H1 (cell line): ENCODE data around the gene SLC36A2. TPM values are rescaled to one million over a fixed set of nuclear protein-coding genes. Genes with fewer than 3 reads are reported as not detected.

Experiments used
- CTCF ChIA-PET: fragments of 300-600 bp; sonication (Branson Sonifier 250); formaldehyde crosslinking; loops from one replicate; lab custom pipeline; 2021; ENCODE audit not compliant: partially characterized antibody; lab: Charles Lee
- POLR2A ChIA-PET: fragments of 300-600 bp; sonication (Branson Sonifier 250); formaldehyde crosslinking; loops from one replicate; lab custom pipeline; 2021; ENCODE audit warnings: inconsistent platforms; ENCODE audit not compliant: partially characterized antibody; lab: Charles Lee
- DNase-seq, 2 experiments: peaks; one replicate each; pipeline versions ENCODE4 v3.0.0 to v3.0.0-alpha.2; 2010 to 2022; ENCODE audit warnings: low spot score in 2 of 2, low read depth in 1 of 2, mixed read lengths in 1 of 2
- FAIRE-seq: peaks from 2 replicates; lab custom pipeline; 2011; peaks lifted over from hg19 to GRCh38; lab: Jason Lieb, UNC
- H2AFZ ChIP-seq: 2 replicates; pipeline ENCODE4 v1.8.1; 2012; ENCODE audit warnings: low read length, inconsistent platforms
- H2AK5ac ChIP-seq: 2 replicates; pipeline ENCODE4 v1.6.1; 2013; ENCODE audit warnings: low read depth, low read length
- H2BK120ac ChIP-seq: replicated peaks from 2 replicates; pipeline ENCODE3; 2013; ENCODE audit warnings: low read depth, low read length, inconsistent platforms
- H2BK12ac ChIP-seq: 2 replicates; pipeline ENCODE4 v1.6.1; 2013; ENCODE audit warnings: low read depth, low read length
- H2BK15ac ChIP-seq: 2 replicates; pipeline ENCODE4 v1.6.1; 2013; ENCODE audit warnings: low read length
- H2BK20ac ChIP-seq: 2 replicates; pipeline ENCODE4 v1.6.1; 2013; ENCODE audit warnings: low read length
- H2BK5ac ChIP-seq: 2 replicates; pipeline ENCODE4 v1.6.1; 2013; ENCODE audit warnings: low read depth, low read length
- H3K14ac ChIP-seq: 2 replicates; pipeline ENCODE4 v1.6.1; 2013; ENCODE audit warnings: inconsistent platforms; ENCODE audit not compliant: insufficient read length
- H3K18ac ChIP-seq: 2 replicates; pipeline ENCODE4 v1.6.1; 2013; ENCODE audit warnings: low read length; ENCODE audit errors: extremely low read depth
- H3K23ac ChIP-seq: 2 replicates; pipeline ENCODE4 v1.6.1; 2013; ENCODE audit warnings: inconsistent platforms; ENCODE audit not compliant: insufficient read length
- H3K23me2 ChIP-seq: 2 replicates; pipeline ENCODE4 v1.6.1; 2013; ENCODE audit warnings: low read depth, low read length
- H3K27ac ChIP-seq: 2 replicates; pipeline ENCODE4 v1.6.1; 2011; ENCODE audit warnings: low read depth, low read length, inconsistent platforms
- H3K27me3 ChIP-seq, 4 experiments: replicated peaks in 1 of 4; 1 replicate in 1 of 4; 2 replicates in 3 of 4; pipeline versions ENCODE4 v1.6.1 to v1.8.1; 2011 to 2013; ENCODE audit warnings: low read length in 3 of 4, mild to moderate bottlenecking in 3 of 4, inconsistent platforms in 2 of 4, mixed read lengths in 2 of 4, moderate library complexity in 1 of 4; ENCODE audit not compliant: control insufficient read depth in 3 of 4, insufficient read depth in 3 of 4; ENCODE audit errors: extremely low read depth in 1 of 4
- H3K36me3 ChIP-seq, 4 experiments: 2 replicates each; pipeline versions ENCODE4 v1.6.1 to v1.8.1; 2011 to 2013; ENCODE audit warnings: mild to moderate bottlenecking in 4 of 4, low read length in 3 of 4, moderate library complexity in 2 of 4, control low read depth in 1 of 4, inconsistent platforms in 1 of 4; ENCODE audit not compliant: insufficient read depth in 4 of 4, control insufficient read depth in 2 of 4
- H3K4ac ChIP-seq: replicated peaks from 2 replicates; pipeline ENCODE3; 2013; ENCODE audit warnings: low read length, low read depth, mixed read lengths, inconsistent platforms; ENCODE audit not compliant: insufficient read length
- H3K4me1 ChIP-seq, 4 experiments: replicated peaks in 1 of 4; 1 replicate in 1 of 4; 2 replicates in 3 of 4; pipeline versions ENCODE4 v1.6.1 to v1.8.1; 2011 to 2013; ENCODE audit warnings: low read length in 3 of 4, inconsistent platforms in 2 of 4, mixed read lengths in 1 of 4; ENCODE audit not compliant: insufficient read depth in 4 of 4, control insufficient read depth in 3 of 4
- H3K4me2 ChIP-seq, 2 experiments: 2 replicates each; pipeline versions ENCODE4 v1.6.1 to v1.8.1; 2011 to 2013; ENCODE audit warnings: low read depth in 2 of 2, low read length in 2 of 2, control low read depth in 1 of 2, inconsistent platforms in 1 of 2, mild to moderate bottlenecking in 1 of 2; ENCODE audit not compliant: insufficient read depth in 1 of 2
- H3K4me3 ChIP-seq, 4 experiments: fragments of 200-600, 300-600 bp in 1 of 4; sonication (generic), shearing (Covaris generic), sonication (Bioruptor Twin) in 1 of 4; 2 replicates each; pipeline versions ENCODE4 v1.5.1 to v1.8.1; 2011 to 2016; ENCODE audit warnings: low read length in 4 of 4, low read depth in 3 of 4, control low read depth in 2 of 4, inconsistent platforms in 2 of 4, mild to moderate bottlenecking in 2 of 4, mixed read lengths in 1 of 4, moderate library complexity in 1 of 4; ENCODE audit not compliant: insufficient read depth in 2 of 4; ENCODE audit errors: extremely low read depth in 1 of 4
- H3K56ac ChIP-seq: replicated peaks from 2 replicates; pipeline ENCODE3; 2013; ENCODE audit warnings: low read depth, mild to moderate bottlenecking, mixed read lengths, low read length, inconsistent platforms; ENCODE audit not compliant: insufficient read length
- H3K79me1 ChIP-seq: 2 replicates; pipeline ENCODE4 v1.6.1; 2013; ENCODE audit warnings: low read depth, low read length, control low read depth
- H3K79me2 ChIP-seq, 2 experiments: 2 replicates each; pipeline versions ENCODE4 v1.6.1 to v1.8.1; 2012 to 2013; ENCODE audit warnings: low read length in 2 of 2, mild to moderate bottlenecking in 2 of 2, inconsistent platforms in 1 of 2; ENCODE audit not compliant: insufficient read depth in 2 of 2, control insufficient read depth in 1 of 2
- H3K9ac ChIP-seq, 4 experiments: replicated peaks in 1 of 4; 1 replicate in 1 of 4; 2 replicates in 3 of 4; pipeline versions ENCODE4 v1.6.1 to v1.8.1; 2011 to 2013; ENCODE audit warnings: low read depth in 3 of 4, low read length in 3 of 4, control low read depth in 2 of 4, mild to moderate bottlenecking in 2 of 4, moderate library complexity in 2 of 4, inconsistent platforms in 1 of 4; ENCODE audit errors: extremely low read depth in 1 of 4
- H3K9me3 ChIP-seq, 2 experiments: 2 replicates each; pipeline versions ENCODE4 v1.6.1 to v1.8.1; 2012 to 2013; ENCODE audit warnings: mild to moderate bottlenecking in 2 of 2, moderate library complexity in 2 of 2, control low read depth in 1 of 2, inconsistent platforms in 1 of 2, low read depth in 1 of 2, low read length in 1 of 2, mixed read lengths in 1 of 2; ENCODE audit not compliant: insufficient read depth in 2 of 2
- H4K20me1 ChIP-seq, 2 experiments: replicated peaks in 1 of 2; 2 replicates each; pipeline versions ENCODE3 to v1.8.1; 2011 to 2013; ENCODE audit warnings: inconsistent platforms in 2 of 2, low read length in 2 of 2, mild to moderate bottlenecking in 1 of 2; ENCODE audit not compliant: insufficient read depth in 2 of 2, control insufficient read depth in 1 of 2
- H4K5ac ChIP-seq: 2 replicates; pipeline ENCODE4 v1.6.1; 2013; ENCODE audit warnings: low read length, low read depth, mixed read lengths, inconsistent platforms; ENCODE audit not compliant: insufficient read length
- H4K8ac ChIP-seq: 2 replicates; pipeline ENCODE4 v1.8.0; 2013; ENCODE audit warnings: mild to moderate bottlenecking, moderate library complexity, low read length, inconsistent platforms; ENCODE audit not compliant: insufficient read depth; ENCODE audit errors: extremely low read depth
- H4K91ac ChIP-seq: replicated peaks from 2 replicates; pipeline ENCODE3; 2013; ENCODE audit warnings: low read length, mixed read lengths, inconsistent platforms; ENCODE audit not compliant: insufficient read length
- CHD2 ChIP-seq: IDR thresholded peaks from 2 replicates; pipeline ENCODE4 v1.6.1; 2012; ENCODE audit warnings: low read length, improper control_type of control experiment
- CTBP2 ChIP-seq: IDR thresholded peaks from 2 replicates; pipeline ENCODE4 v1.7.0; 2011; ENCODE audit warnings: borderline replicate concordance, mild to moderate bottlenecking, moderate library complexity, mixed read lengths, low read length; ENCODE audit not compliant: insufficient read depth, insufficient read length
- JUND ChIP-seq: IDR thresholded peaks from 2 replicates; pipeline ENCODE4 v1.6.1; 2011; ENCODE audit warnings: mild to moderate bottlenecking, improper control_type of control experiment, low read length
- KDM1A ChIP-seq: fragments of 200-600, 300-600 bp; sonication (generic); IDR thresholded peaks from 2 replicates; pipeline ENCODE4 v1.7.1; 2016; ENCODE audit warnings: mild to moderate bottlenecking, low read length, borderline replicate concordance
- MAFK ChIP-seq: IDR thresholded peaks from 2 replicates; pipeline ENCODE4 v1.6.1; 2012; ENCODE audit warnings: low read depth, mild to moderate bottlenecking, improper control_type of control experiment, low read length
- WGBS, 2 experiments: shearing (Covaris generic) in 1 of 2; methylation state at CpG; one replicate each; pipeline versions ENCODE4 v1.1.6 to v1.1.7; 2013 to 2015; ENCODE audit warnings: low lambda C conversion rate in 2 of 2, mixed read lengths in 2 of 2, inconsistent platforms in 1 of 2, low coverage in 1 of 2, missing lambda C conversion rate in 1 of 2; ENCODE audit not compliant: insufficient replicate concordance in 2 of 2, insufficient coverage in 1 of 2, insufficient read length in 1 of 2; ENCODE audit errors: extremely low coverage in 1 of 2, missing lambda C conversion rate in 1 of 2; 5-methylcytosine and 5-hydroxymethylcytosine counted together
- polyA plus RNA-seq, 7 experiments: library from polyadenylated mRNA; depleted of rRNA in 3 of 7; stranded (reverse) in 5 of 7; unstranded in 2 of 7; fragments of >200 nt in 5 of 7; fragments of 200-250 nt in 2 of 7; gene quantifications; 1 replicate in 5 of 7; 2 replicates in 1 of 7; 4 replicates in 1 of 7; pipeline versions ENCODE4 v1.2.1 to v1.2.3, GENCODE V29; 2011 to 2013; ENCODE audit warnings: missing spikeins in 2 of 7, mixed read lengths in 2 of 7
- total RNA-seq: library from RNA; stranded (reverse); fragmentation: NEBNext Ultra II Directional; extraction: Animal tissue kit (Norgen Biotek cat#: 25700); gene quantifications from 2 replicates; pipeline ENCODE4 v1.2.1, GENCODE V29; 2021

The SLC36A2 gene
- total and polyA plus RNA-seq, 2 of the 8 experiments (the other 6 are each of a cell fraction or from before 2014, with no cell fraction given) = 0.30 TPM; not detected in 1

GRCh38 chr5:151357792-151358191, 10.4 kb upstream of the SLC36A2 start:
- H3K4me1 ChIP-seq = peaks cover 0 to 14% (median 4%) of the 10 kb centered on the region in 4 experiments; a peak in 4 of 7 replicates
- H4K91ac ChIP-seq = no peak overlapping the region
- no peak for FAIRE-seq
- TF ChIP-seq JUND (no peak), CTBP2 (no peak), KDM1A (no peak), MAFK (no peak), CHD2 (no peak)
- 82% methylated on average over 2 of the region's 2 CpGs; no CpG with 5 or more reads in 1 of the 2 experiments for WGBS, 2 experiments
- no peak for DNase-seq
- H4K8ac ChIP-seq = no peak overlapping the region
- 0 out of 4 replicates have a peak, but pooled peaks cover 0 to 2% of the 10 kb centered on the region in 2 experiments for H3K9me3 ChIP-seq
- no peaks in the 10 kb centered on the region for H4K20me1 ChIP-seq
- H3K79me1 ChIP-seq = no peaks in the 10 kb centered on the region
- CTCF ChIA-PET = interaction anchor here (0.8 to 4.0 kb wide), 5 partner anchors 9 to 301 kb away, joined by 3 to 18 read pairs (median 5); partner anchors contain the start of gene SLC36A2
- H4K5ac ChIP-seq = no peak overlapping the region
- H3K79me2 ChIP-seq = no peaks in the 10 kb centered on the region
- no peak overlapping the region for H3K27ac ChIP-seq
- H3K9ac ChIP-seq = no peak overlapping the region
- no peak overlapping the region for H2BK15ac ChIP-seq
- POLR2A ChIA-PET = interaction anchor here (1.5 kb wide), 1 partner anchor 9 kb away, joined by 4 read pairs; no protein-coding TSS in a partner anchor
- H2BK5ac ChIP-seq = no peak overlapping the region
- no peaks in the 10 kb centered on the region for H3K36me3 ChIP-seq
- H2AFZ ChIP-seq = no peak overlapping the region
- H3K14ac ChIP-seq = no peak overlapping the region
- peak overlapping the region in 1 of 4 experiments; percentile 18; a peak in 1 of 8 replicates for H3K4me3 ChIP-seq
- H3K56ac ChIP-seq = no peak overlapping the region
- peak overlapping the region; percentile 81; the same call in 1 of the 2 replicates for H3K18ac ChIP-seq
- no peak overlapping the region for H3K4ac ChIP-seq
- no peaks in the 10 kb centered on the region for H3K23me2 ChIP-seq
- no peak overlapping the region for H3K23ac ChIP-seq
- H2BK120ac ChIP-seq = no peak overlapping the region
- H3K27me3 ChIP-seq = no peaks in the 10 kb centered on the region
- H2AK5ac ChIP-seq = no peak overlapping the region
- H3K4me2 ChIP-seq = 0 out of 4 replicates have a peak overlapping the region, but pooled peaks of 1 of the 2 experiments have one; percentile 2
- H2BK12ac ChIP-seq = no peak overlapping the region
- peak overlapping the region; percentile 6; the same call in 1 of the 2 replicates for H2BK20ac ChIP-seq
